Measurements from ENCODE around the gene IQCB1. TPM values are rescaled to one million over a fixed set of nuclear protein-coding genes. Genes with fewer than 3 reads are reported as not detected.

IQCB1 gene
- total and polyA plus RNA-seq, 2 experiments from 2014 or later = 28.8 to 39.0 TPM

- no peak for TF ChIP-seq ZNF462 (CRISPR knock-in tag; IDR thresholded peaks at IDR 0.05)
- no peak for TF ChIP-seq EZH2 (IDR thresholded peaks at IDR 0.05; ENCODE audit: low read depth, unreplicated experiment)
- no peak for TF ChIP-seq ZNF331 (CRISPR knock-in tag; IDR thresholded peaks at IDR 0.05; ENCODE audit: low read depth)
- no peak for TF ChIP-seq ETS1 (IDR thresholded peaks at IDR 0.05)
- no peak for TF ChIP-seq NANOG (IDR thresholded peaks at IDR 0.05; ENCODE audit: borderline replicate concordance)
- no peak for TF ChIP-seq CREB1 (CRISPR knock-in tag; IDR thresholded peaks at IDR 0.05; ENCODE audit: low read depth)
- TF ChIP-seq EZH2phosphoT487 (IDR thresholded peaks at IDR 0.05; ENCODE audit: unreplicated experiment) = no peak
These were observed 75.2 kb downstream of the IQCB1 start (continued) for GRCh38 chr3:121759541-121760202.
